ENCODE measurements around the gene HOXA5. TPM values are rescaled to one million over a fixed set of nuclear protein-coding genes. Genes with fewer than 3 reads are reported as not detected.

Gene HOXA5
- total RNA-seq, 1 experiment from 2014 or later = 0.81 TPM

- in situ Hi-C loops (cut with HindIII; ENCODE audit: low sequenced_read_pairs) = no loop called here
- no peak for DNase-seq (ENCODE audit: low spot score)
Observed at GRCh38 chr7:27183682-27184336, 40.3 kb upstream of the HOXA5 start.

GRCh38 chr7:27182861-27183681, 39.6 kb upstream of the HOXA5 start:
- in situ Hi-C loops (cut with HindIII; ENCODE audit: low sequenced_read_pairs) = no loop called here
- no peak for DNase-seq (ENCODE audit: low spot score)

- DNase-seq (ENCODE audit: low spot score) = no peak
- in situ Hi-C loops (cut with HindIII; ENCODE audit: low sequenced_read_pairs) = no loop called here
Observed at GRCh38 chr7:27182285-27182841, 38.9 kb upstream of the HOXA5 start.

- DNase-seq (ENCODE audit: low spot score) = no peak
- in situ Hi-C loops (cut with HindIII; ENCODE audit: low sequenced_read_pairs) = no loop called here
Observed at GRCh38 chr7:27181795-27182275, 38.4 kb upstream of the HOXA5 start.

- no peak for DNase-seq (ENCODE audit: low spot score)
- in situ Hi-C loops (cut with HindIII; ENCODE audit: low sequenced_read_pairs) = no loop called here
Observed at GRCh38 chr7:27180431-27181420, 37.2 kb upstream of the HOXA5 start.

- DNase-seq (ENCODE audit: low spot score) = peak; percentile 40
- in situ Hi-C loops (cut with HindIII; ENCODE audit: low sequenced_read_pairs) = no loop called here
Observed at GRCh38 chr7:27179503-27180430, 36.3 kb upstream of the HOXA5 start.

- no peak for DNase-seq (ENCODE audit: low spot score)
- in situ Hi-C loops (cut with HindIII; ENCODE audit: low sequenced_read_pairs) = no loop called here
Observed at GRCh38 chr7:27179030-27179429, 35.5 kb upstream of the HOXA5 start.

GRCh38 chr7:27178366-27178765, 34.9 kb upstream of the HOXA5 start:
- in situ Hi-C loops (cut with HindIII; ENCODE audit: low sequenced_read_pairs) = no loop called here
- no peak for DNase-seq (ENCODE audit: low spot score)

GRCh38 chr7:27177795-27178320, 34.4 kb upstream of the HOXA5 start:
- in situ Hi-C loops (cut with HindIII; ENCODE audit: low sequenced_read_pairs) = no loop called here
- no peak for DNase-seq (ENCODE audit: low spot score)

GRCh38 chr7:27176962-27177794, 33.7 kb upstream of the HOXA5 start:
- no peak for DNase-seq (ENCODE audit: low spot score)
- in situ Hi-C loops (cut with HindIII; ENCODE audit: low sequenced_read_pairs) = no loop called here

- in situ Hi-C loops (cut with HindIII; ENCODE audit: low sequenced_read_pairs) = no loop called here
- no peak for DNase-seq (ENCODE audit: low spot score)
Observed at GRCh38 chr7:27176524-27176845, 33.0 kb upstream of the HOXA5 start.

GRCh38 chr7:27175626-27176523, 32.4 kb upstream of the HOXA5 start:
- in situ Hi-C loops (cut with HindIII; ENCODE audit: low sequenced_read_pairs) = no loop called here
- DNase-seq (ENCODE audit: low spot score) = no peak

GRCh38 chr7:27174874-27175625, 31.6 kb upstream of the HOXA5 start:
- in situ Hi-C loops (cut with HindIII; ENCODE audit: low sequenced_read_pairs) = no loop called here
- peak; percentile 44 for DNase-seq (ENCODE audit: low spot score)

GRCh38 chr7:27173956-27174873, 30.7 kb upstream of the HOXA5 start, which contains the start of gene HOXA10:
HOXA10 (minus strand) TSS chr7:27174320; CDS start chr7:27174306, 14 bp downstream.
- in situ Hi-C loops (cut with HindIII; ENCODE audit: low sequenced_read_pairs) = no loop called here
- DNase-seq (ENCODE audit: low spot score) = no peak

Data from G401 (cell line).